PC-3 (cell line): ENCODE results near the gene AMH.

ENCODE experiments used
- CTCF ChIP-seq: fragments of 300-600 bp; sonication (generic); conservative IDR thresholded peaks from 2 replicates; pipeline ENCODE4 v1.5.1; 2017; ENCODE audit warnings: antibody characterized with exemption, low read depth, mild to moderate bottlenecking, low read length
- EZH2 ChIP-seq: fragments of 300-600 bp; sonication (generic); IDR thresholded peaks from one replicate; pipeline ENCODE4 v1.6.1; 2017; ENCODE audit warnings: antibody characterized with exemption, mild to moderate bottlenecking, low read length; ENCODE audit not compliant: unreplicated experiment
- EZH2phosphoT487 ChIP-seq: fragments of 300-600 bp; sonication (generic); IDR thresholded peaks from 2 replicates; pipeline ENCODE4 v1.6.1; 2018; ENCODE audit warnings: mild to moderate bottlenecking, antibody characterized with exemption, low read length, borderline replicate concordance

GRCh38 chr19:2225415-2226050 lies 23.6 kb upstream of the AMH start:
- no peak for TF ChIP-seq CTCF
- TF ChIP-seq EZH2: no peak
- TF ChIP-seq EZH2phosphoT487: no peak
